B cell (primary cell): ENCODE results near the gene AK8. TPM values are rescaled to one million over a fixed set of nuclear protein-coding genes. Genes with fewer than 3 reads are reported as not detected.

Source experiments
- ATAC-seq: fragments of 200-7000 bp; cut with Tn5 transposase; one replicate; pipeline ENCODE4 v1.10.0; 2021; ENCODE audit warnings: low read depth, mild to moderate bottlenecking, moderate number of reproducible peaks, moderate library complexity
- CTCF ChIA-PET: fragments of 350-600 bp; sonication (Branson Sonifier 250); formaldehyde crosslinking; loops from one replicate; lab custom pipeline; 2021; ENCODE audit warnings: antibody characterized with exemption, inconsistent platforms; lab: Charles Lee
- POLR2A ChIA-PET: fragments of 350-600 bp; sonication (Branson Sonifier 250); formaldehyde crosslinking; loops from one replicate; lab custom pipeline; 2021; ENCODE audit warnings: antibody characterized with exemption; lab: Charles Lee
- DNase-seq: peaks from one replicate; pipeline ENCODE4 v3.0.0; 2013
- H2AFZ ChIP-seq: 2 replicates; pipeline ENCODE4 v1.6.1; 2012; ENCODE audit warnings: mild to moderate bottlenecking, low read depth, low read length; ENCODE audit not compliant: insufficient read depth, poor library complexity, severe bottlenecking
- H3K27ac ChIP-seq, 2 donors: 1 replicate in 1 of 2; 2 replicates in 1 of 2; pipeline ENCODE4 v1.5.1; 2012 to 2013; ENCODE audit warnings: low read length in 2 of 2, mild to moderate bottlenecking in 2 of 2, moderate library complexity in 1 of 2
- H3K27me3 ChIP-seq, 4 experiments: fragments of 200-600 bp in 1 of 4; sonication (generic) in 1 of 4; replicated peaks in 1 of 4; 1 replicate in 2 of 4; 2 replicates in 2 of 4; pipeline versions ENCODE4 v1.6.1 to v1.7.0; 2013 to 2016; ENCODE audit warnings: low read length in 3 of 4, mild to moderate bottlenecking in 2 of 4, mixed read lengths in 1 of 4, moderate library complexity in 1 of 4; ENCODE audit not compliant: insufficient read depth in 4 of 4, control insufficient read depth in 3 of 4; ENCODE audit errors: control extremely low read depth in 1 of 4
- H3K36me3 ChIP-seq, 2 experiments: replicated peaks in 1 of 2; 1 replicate in 1 of 2; 2 replicates in 1 of 2; pipeline versions ENCODE4 v1.6.1 to v1.7.1; 2013; ENCODE audit warnings: low read length in 1 of 2; ENCODE audit not compliant: insufficient read depth in 2 of 2, control insufficient read depth in 1 of 2; ENCODE audit errors: control extremely low read depth in 1 of 2, extremely low read depth in 1 of 2
- H3K4me1 ChIP-seq, 2 donors: fragments of 200-600 bp in 1 of 2; sonication (generic) in 1 of 2; 1 replicate in 1 of 2; 2 replicates in 1 of 2; pipeline versions ENCODE4 v1.5.1 to v1.6.1; 2013 to 2017; ENCODE audit warnings: low read length in 2 of 2; ENCODE audit not compliant: control insufficient read depth in 2 of 2, insufficient read depth in 2 of 2
- H3K4me2 ChIP-seq: replicated peaks from 2 replicates; pipeline ENCODE3; 2012; ENCODE audit warnings: mild to moderate bottlenecking, low read depth, low read length; ENCODE audit not compliant: poor library complexity, severe bottlenecking
- H3K4me3 ChIP-seq, 5 experiments: fragments of 200-600 bp in 1 of 5; sonication (generic) in 1 of 5; 1 replicate in 3 of 5; 2 replicates in 2 of 5; pipeline versions ENCODE4 v1.5.1 to v1.7.0; 2011 to 2016; ENCODE audit warnings: low read length in 4 of 5, mild to moderate bottlenecking in 4 of 5, low read depth in 2 of 5, control low read depth in 1 of 5, moderate library complexity in 1 of 5; ENCODE audit not compliant: insufficient read depth in 1 of 5; ENCODE audit errors: control extremely low read depth in 1 of 5, extremely low read depth in 1 of 5
- H3K79me2 ChIP-seq: fragments of 200-600 bp; sonication (generic); one replicate; pipeline ENCODE4 v1.6.0; 2016; ENCODE audit warnings: low read length; ENCODE audit not compliant: control insufficient read depth, insufficient read depth
- H3K9ac ChIP-seq: fragments of 200-600 bp; sonication (generic); 2 replicates; pipeline ENCODE4 v1.6.1; 2017; ENCODE audit warnings: mild to moderate bottlenecking, low read length, moderate library complexity
- H3K9me3 ChIP-seq, 3 donors: one replicate each; pipeline versions ENCODE4 v1.6.1 to v1.7.1; 2013; ENCODE audit warnings: low read length in 2 of 3; ENCODE audit not compliant: control insufficient read depth in 2 of 3, insufficient read depth in 1 of 3; ENCODE audit errors: control extremely low read depth in 1 of 3
- H4K20me1 ChIP-seq: 2 replicates; pipeline ENCODE4 v1.6.0; 2012; ENCODE audit warnings: mild to moderate bottlenecking, low read length; ENCODE audit not compliant: insufficient read depth, control insufficient read depth, poor library complexity, severe bottlenecking
- H3K27ac Mint-ChIP-seq: one replicate; pipeline ENCODE4 v1.8.0; 2021; ENCODE audit warnings: mixed read lengths
- H3K27me3 Mint-ChIP-seq: one replicate; pipeline ENCODE4 v1.8.0; 2021; ENCODE audit warnings: mixed read lengths
- H3K4me1 Mint-ChIP-seq: one replicate; pipeline ENCODE4 v1.8.0; 2021; ENCODE audit warnings: mixed read lengths
- H3K4me3 Mint-ChIP-seq: one replicate; pipeline ENCODE4 v1.8.0; 2021; ENCODE audit warnings: mixed read lengths
- H3K9me3 Mint-ChIP-seq: one replicate; pipeline ENCODE4 v1.8.0; 2022; ENCODE audit warnings: mixed read lengths; ENCODE audit not compliant: insufficient read depth
- CTCF ChIP-seq: fragments of 200-600 bp; IDR thresholded peaks from one replicate; pipeline ENCODE4 v1.8.0; 2022; ENCODE audit warnings: antibody characterized with exemption, mild to moderate bottlenecking
- EZH2 ChIP-seq: IDR thresholded peaks from 2 replicates; pipeline ENCODE4 v1.6.1; 2012; ENCODE audit warnings: borderline replicate concordance, low read depth, mild to moderate bottlenecking, moderate library complexity, low read length; ENCODE audit not compliant: insufficient read depth, poor library complexity, severe bottlenecking
- WGBS: methylation state at CpG from one replicate; pipeline ENCODE4 v1.1.5; 2013; ENCODE audit warnings: missing lambda C conversion rate; ENCODE audit not compliant: insufficient coverage; 5-methylcytosine and 5-hydroxymethylcytosine counted together
- intact Hi-C: fragments of 100-400 bp; cut with micrococcal nuclease; formaldehyde crosslinking; loops from one replicate; pipeline ENCODE4 v1.10.0; 2022
- polyA plus RNA-seq: library from polyadenylated mRNA; depleted of rRNA; stranded (reverse); fragments of >200 nt; gene quantifications from 2 replicates; pipeline ENCODE4 v1.2.3, GENCODE V29; 2012
- total RNA-seq, 2 donors: library from RNA; stranded (reverse); fragments of 120-200 nt in 1 of 2; gene quantifications; 1 replicate in 1 of 2; 2 replicates in 1 of 2; pipeline versions ENCODE4 v1.2.3 to v1.2.4, GENCODE V29; 2013 to 2022

The AK8 gene
- total and polyA plus RNA-seq, 2 donors (not counting 1 experiment from before 2014, with no cell fraction given), result 1.9 to 8.6 TPM

GRCh38 chr9:132698989-132699388 is 179.1 kb downstream of the AK8 start:
- ATAC-seq (no peak), DNase-seq (no peak)
- Histone ChIP-seq H2AFZ (no peak overlapping the region), H3K27ac (no peak overlapping the region), H3K36me3 (no peaks in the 10 kb centered on the region), H3K4me3 (no peak overlapping the region), H3K9ac (no peak overlapping the region), H3K27me3 (peaks cover 0 to 3% (median 0%) of the 10 kb centered on the region in 4 experiments), H3K4me2 (no peak overlapping the region), H3K9me3 (peaks cover 1 to 23% (median 9%) of the 10 kb centered on the region in 3 donors), H3K4me1 (no peaks in the 10 kb centered on the region), H3K79me2 (no peaks in the 10 kb centered on the region), H4K20me1 (no peaks in the 10 kb centered on the region)
- H3K4me3 Mint-ChIP-seq, result no peak overlapping the region
- no peak overlapping the region for H3K27ac Mint-ChIP-seq
- peaks cover 14% of the 10 kb centered on the region for H3K27me3 Mint-ChIP-seq
- no peak for TF ChIP-seq CTCF
- no peak for TF ChIP-seq EZH2
- WGBS, result 20% methylated on average over 1 of the region's 4 CpGs
- CTCF ChIA-PET, result no interaction called here
- peaks cover 16% of the 10 kb centered on the region for H3K9me3 Mint-ChIP-seq
- POLR2A ChIA-PET, result no interaction called here
- intact Hi-C loops, result no loop called here
- no peaks in the 10 kb centered on the region for H3K4me1 Mint-ChIP-seq

GRCh38 chr9:132697230-132697629 is 180.9 kb downstream of the AK8 start:
- POLR2A ChIA-PET, result no interaction called here

More at GRCh38 chr9:132697230-132697629, 180.9 kb downstream of the AK8 start:
- no peak overlapping the region for H3K4me3 ChIP-seq
- no peak overlapping the region for H3K27ac ChIP-seq
- no peak overlapping the region for H2AFZ ChIP-seq
- Mint-ChIP-seq H3K4me3 (no peak overlapping the region), H3K9me3 (peaks cover 16% of the 10 kb centered on the region), H3K4me1 (no peaks in the 10 kb centered on the region), H3K27ac (no peak overlapping the region), H3K27me3 (peaks cover 4% of the 10 kb centered on the region)
- H3K4me1 ChIP-seq, result no peaks in the 10 kb centered on the region
- CTCF ChIA-PET, result no interaction called here
- no peaks in the 10 kb centered on the region for H4K20me1 ChIP-seq
- no peak for ATAC-seq
- H3K79me2 ChIP-seq, result no peaks in the 10 kb centered on the region
- H3K27me3 ChIP-seq, result peaks cover 0 to 3% (median 0%) of the 10 kb centered on the region in 4 experiments
- no peak overlapping the region for H3K4me2 ChIP-seq
- H3K9ac ChIP-seq, result no peak overlapping the region
- intact Hi-C loops, result no loop called here
- peaks cover 1 to 23% (median 9%) of the 10 kb centered on the region in 3 donors for H3K9me3 ChIP-seq
- TF ChIP-seq EZH2 (no peak), CTCF (no peak)
- no peaks in the 10 kb centered on the region for H3K36me3 ChIP-seq
- no peak for DNase-seq
